Small intestine (tissue), 7 donors: ENCODE measurements around the gene CCDC178. TPM values are rescaled to one million over a fixed set of nuclear protein-coding genes. Genes with fewer than 3 reads are reported as not detected.
A peak's percentile ranks its signal among the peaks of the same experiment; 100 is the strongest.
"Not testable (repeated sequence)": the region's sequence is repeated elsewhere in the genome, so short reads cannot be mapped to it uniquely, and the experiment has no call there.

ENCODE experiments used
- DNase-seq, 2 donors: peaks; one replicate each; pipeline versions ENCODE4 v3.0.0 to v3.0.0-alpha.2; 2013
- FAIRE-seq: peaks from 2 replicates; lab custom pipeline; 2012; peaks lifted over from hg19 to GRCh38; lab: Jason Lieb, UNC
- H3K27ac ChIP-seq, 3 donors: one replicate each; pipeline ENCODE4 v1.5.1; 2013; ENCODE audit warnings: low read length in 2 of 3, mild to moderate bottlenecking in 2 of 3, control low read depth in 1 of 3, inconsistent platforms in 1 of 3, low read depth in 1 of 3, moderate library complexity in 1 of 3
- H3K27me3 ChIP-seq, 3 donors: one replicate each; pipeline ENCODE4 v1.6.1; 2013; ENCODE audit warnings: low read length in 3 of 3, inconsistent platforms in 1 of 3; ENCODE audit not compliant: control insufficient read depth in 3 of 3, insufficient read depth in 3 of 3
- H3K36me3 ChIP-seq, 3 donors: one replicate each; pipeline ENCODE4 v1.6.1; 2013; ENCODE audit warnings: low read length in 3 of 3, inconsistent platforms in 1 of 3, low read depth in 1 of 3, mild to moderate bottlenecking in 1 of 3, moderate library complexity in 1 of 3; ENCODE audit not compliant: control insufficient read depth in 3 of 3, insufficient read depth in 2 of 3
- H3K4me1 ChIP-seq, 3 donors: one replicate each; pipeline ENCODE4 v1.6.1; 2013; ENCODE audit warnings: low read length in 2 of 3, inconsistent platforms in 1 of 3, low read depth in 1 of 3, mild to moderate bottlenecking in 1 of 3, moderate library complexity in 1 of 3; ENCODE audit not compliant: control insufficient read depth in 3 of 3, insufficient read depth in 2 of 3
- H3K4me3 ChIP-seq, 3 donors: one replicate each; pipeline ENCODE4 v1.5.1; 2013; ENCODE audit warnings: low read length in 3 of 3, control low read depth in 1 of 3, inconsistent platforms in 1 of 3, low read depth in 1 of 3, mild to moderate bottlenecking in 1 of 3, moderate library complexity in 1 of 3
- H3K9me3 ChIP-seq, 2 donors: one replicate each; pipeline ENCODE4 v1.6.1; 2013; ENCODE audit warnings: low read depth in 1 of 2, low read length in 1 of 2; ENCODE audit not compliant: control insufficient read depth in 2 of 2, insufficient read depth in 1 of 2
- WGBS, 3 donors: extraction: QIAGEN DNeasy Blood & Tissue Kit; methylation state at CpG; one replicate each; pipeline ENCODE4 v1.1.7; 2013; 5-methylcytosine and 5-hydroxymethylcytosine counted together
- polyA plus RNA-seq, 4 donors: library from polyadenylated mRNA; stranded (reverse) in 3 of 4; unstranded in 1 of 4; fragments of 200-250 nt in 3 of 4; fragments of 120-200 nt in 1 of 4; gene quantifications; one replicate each; pipeline versions ENCODE4 v1.2.1 to v1.2.3, GENCODE V29; 2013
- donor health status: healthy with polysubstance abuse.
- donor health status: control.
- donor health status: control.
- donor health status: Bipolar disorder and iron deficiency.
- donor health status: healthy.

Gene CCDC178
- polyA plus RNA-seq, 4 donors, result 0.45 to 0.52 TPM; not detected in 2

GRCh38 chr18:33184958-33185357 is 255.6 kb downstream of the CCDC178 start:
- Histone ChIP-seq H3K4me1 (no peaks in the 10 kb centered on the region), H3K27me3 (no peaks in the 10 kb centered on the region), H3K4me3 (no peak overlapping the region), H3K9me3 (no peaks in the 10 kb centered on the region), H3K27ac (no peak overlapping the region), H3K36me3 (no peaks in the 10 kb centered on the region)
- FAIRE-seq (no peak), DNase-seq (no peak)
- WGBS, 3 donors, result 57 to 62% (median 57%) methylated on average over 3 of the region's 3 CpGs

- Histone ChIP-seq H3K4me3 (no peak overlapping the region), H3K27ac (no peak overlapping the region), H3K4me1 (no peaks in the 10 kb centered on the region), H3K36me3 (no peaks in the 10 kb centered on the region), H3K9me3 (no peaks in the 10 kb centered on the region), H3K27me3 (no peaks in the 10 kb centered on the region)
- DNase-seq (peak in 1 of 2 donors; percentile 20), FAIRE-seq (no peak)
- WGBS, 3 donors, result 13 to 28% (median 20%) methylated on average over 3 of the region's 3 CpGs
These were observed 256.3 kb downstream of the CCDC178 start for GRCh38 chr18:33184175-33184574.

GRCh38 chr18:33183136-33183535 is 257.4 kb downstream of the CCDC178 start:
- FAIRE-seq (no peak), DNase-seq (no peak)
- H3K27me3 ChIP-seq, result no peaks in the 10 kb centered on the region
- no peak overlapping the region for H3K4me3 ChIP-seq
- no peak overlapping the region for H3K27ac ChIP-seq
- H3K9me3 ChIP-seq, result no peaks in the 10 kb centered on the region
- no peaks in the 10 kb centered on the region for H3K36me3 ChIP-seq
- 77 to 88% (median 86%) methylated on average over 4 of the region's 4 CpGs for WGBS, 3 donors
- no peaks in the 10 kb centered on the region for H3K4me1 ChIP-seq

GRCh38 chr18:33181016-33181415 is 259.5 kb downstream of the CCDC178 start:
- no peak for DNase-seq
- H3K27ac ChIP-seq, result no peak overlapping the region
- H3K9me3 ChIP-seq, result no peaks in the 10 kb centered on the region
- WGBS, 3 donors, result 68 to 84% (median 78%) methylated on average over 2 of the region's 2 CpGs
- no peak overlapping the region for H3K4me3 ChIP-seq
- no peak for FAIRE-seq
- no peaks in the 10 kb centered on the region for H3K36me3 ChIP-seq
- no peaks in the 10 kb centered on the region for H3K4me1 ChIP-seq
- H3K27me3 ChIP-seq, result no peaks in the 10 kb centered on the region

GRCh38 chr18:33169218-33169617 is 271.3 kb downstream of the CCDC178 start:
- H3K27me3 ChIP-seq, result no peaks in the 10 kb centered on the region

GRCh38 chr18:33164121-33164520 is 276.4 kb downstream of the CCDC178 start:
- not testable (repeated sequence) for H3K27ac ChIP-seq, H3K9me3 ChIP-seq, DNase-seq, H3K4me3 ChIP-seq, H3K36me3 ChIP-seq, H3K27me3 ChIP-seq, H3K4me1 ChIP-seq, FAIRE-seq
- WGBS, 3 donors, result 88 to 91% (median 90%) methylated on average over 9 of the region's 9 CpGs

More at GRCh38 chr18:33169218-33169617, 271.3 kb downstream of the CCDC178 start:
- DNase-seq, result no peak
- Histone ChIP-seq H3K4me3 (no peak overlapping the region), H3K27ac (no peak overlapping the region), H3K36me3 (no peaks in the 10 kb centered on the region), H3K4me1 (no peaks in the 10 kb centered on the region), H3K9me3 (no peaks in the 10 kb centered on the region)
- no peak for FAIRE-seq

GRCh38 chr18:33161131-33161530 is 279.4 kb downstream of the CCDC178 start:
- 66 to 69% (median 69%) methylated on average over 2 of the region's 2 CpGs for WGBS, 3 donors
- H3K9me3 ChIP-seq, result no peaks in the 10 kb centered on the region
- H3K4me3 ChIP-seq, result no peak overlapping the region
- H3K4me1 ChIP-seq, result no peaks in the 10 kb centered on the region
- FAIRE-seq (no peak), DNase-seq (no peak)
- no peaks in the 10 kb centered on the region for H3K36me3 ChIP-seq
- no peaks in the 10 kb centered on the region for H3K27me3 ChIP-seq
- H3K27ac ChIP-seq, result no peak overlapping the region

- Histone ChIP-seq H3K4me1 (no peaks in the 10 kb centered on the region), H3K36me3 (no peaks in the 10 kb centered on the region), H3K9me3 (no peaks in the 10 kb centered on the region), H3K4me3 (no peak overlapping the region), H3K27me3 (no peaks in the 10 kb centered on the region), H3K27ac (no peak overlapping the region)
- DNase-seq (no peak), FAIRE-seq (no peak)
- WGBS, 3 donors, result 58 to 74% (median 73%) methylated on average over 2 of the region's 2 CpGs
These were observed 281.4 kb downstream of the CCDC178 start for GRCh38 chr18:33159151-33159550.

GRCh38 chr18:33157893-33158292 is 282.6 kb downstream of the CCDC178 start:
- Histone ChIP-seq H3K4me3 (no peak overlapping the region), H3K4me1 (no peaks in the 10 kb centered on the region), H3K36me3 (no peaks in the 10 kb centered on the region), H3K27me3 (no peaks in the 10 kb centered on the region), H3K9me3 (no peaks in the 10 kb centered on the region), H3K27ac (no peak overlapping the region)
- DNase-seq (no peak), FAIRE-seq (no peak)
- 5 to 20% (median 10%) methylated on average over 1 of the region's 1 CpG for WGBS, 3 donors
